WTC11 (cell line): ENCODE data around the gene BTF3. TPM values are rescaled to one million over a fixed set of nuclear protein-coding genes. Genes with fewer than 3 reads are reported as not detected.

Experiments
- ATAC-seq: fragments of 200-7000 bp; cut with Tn5 transposase; 2 replicates; pipeline ENCODE4 v1.10.0; 2021; ENCODE audit warnings: mild to moderate bottlenecking, moderate library complexity
- CTCF ChIA-PET: fragments of 300-600 bp; sonication (Branson Sonifier 250); formaldehyde crosslinking; loops from one replicate; lab custom pipeline; 2021; ENCODE audit warnings: antibody characterized with exemption; lab: Charles Lee
- POLR2A ChIA-PET: fragments of 350-600 bp; sonication (Branson Sonifier 250); formaldehyde crosslinking; loops from one replicate; lab custom pipeline; 2021; ENCODE audit warnings: antibody characterized with exemption; lab: Charles Lee
- DNase-seq: peaks from one replicate; pipeline ENCODE4 v3.0.0; 2021; ENCODE audit warnings: low spot score
- H3K27ac Mint-ChIP-seq: 2 replicates; pipeline ENCODE4 v1.8.0; 2021; ENCODE audit warnings: mixed read lengths
- H3K27me3 Mint-ChIP-seq: 2 replicates; pipeline ENCODE4 v1.8.0; 2021; ENCODE audit warnings: low read depth, mild to moderate bottlenecking, moderate library complexity, mixed read lengths
- H3K36me3 Mint-ChIP-seq: 2 replicates; pipeline ENCODE4 v1.8.0; 2021; ENCODE audit warnings: mixed read lengths
- H3K4me1 Mint-ChIP-seq: 2 replicates; pipeline ENCODE4 v1.8.0; 2022; ENCODE audit warnings: mixed read lengths
- H3K4me3 Mint-ChIP-seq: 2 replicates; pipeline ENCODE4 v1.8.0; 2021; ENCODE audit warnings: mild to moderate bottlenecking, moderate library complexity, mixed read lengths
- H3K9me3 Mint-ChIP-seq: 2 replicates; pipeline ENCODE4 v1.8.0; 2021; ENCODE audit warnings: mixed read lengths
- E2F1 ChIP-seq: sonication (generic); formaldehyde crosslinking; IDR thresholded peaks from 2 replicates; pipeline ENCODE4 v1.8.0; 2022; ENCODE audit warnings: mild to moderate bottlenecking, missing genetic modification reagents
- E2F5 ChIP-seq: sonication (generic); formaldehyde crosslinking; IDR thresholded peaks from 2 replicates; pipeline ENCODE4 v1.8.1; 2022; ENCODE audit warnings: mild to moderate bottlenecking, moderate library complexity, missing genetic modification reagents
- FOXP1 ChIP-seq: sonication (generic); formaldehyde crosslinking; IDR thresholded peaks from 2 replicates; pipeline ENCODE4 v1.8.0; 2022; ENCODE audit warnings: missing genetic modification reagents, mild to moderate bottlenecking, moderate library complexity, borderline replicate concordance
- TEAD4 ChIP-seq: sonication (generic); formaldehyde crosslinking; IDR thresholded peaks from 2 replicates; pipeline ENCODE4 v1.8.0; 2022; ENCODE audit warnings: mild to moderate bottlenecking, missing genetic modification reagents
- USF1 ChIP-seq: sonication (generic); formaldehyde crosslinking; IDR thresholded peaks from 2 replicates; pipeline ENCODE4 v1.8.0; 2022; ENCODE audit warnings: mild to moderate bottlenecking, missing genetic modification reagents
- ZNF396 ChIP-seq: fragments of 250-450 bp; sonication (Bioruptor Pico); IDR thresholded peaks from 2 replicates; pipeline ENCODE4 v1.8.0; 2021; ENCODE audit warnings: mild to moderate bottlenecking, moderate library complexity, borderline replicate concordance
- total RNA-seq: library from RNA; stranded (reverse); gene quantifications from 3 replicates; pipeline ENCODE4 v1.2.3, GENCODE V29; 2021
- TF ChIP-seq, protein P1 (sequence below): sonication (generic); formaldehyde crosslinking; IDR thresholded peaks from 2 replicates; pipeline ENCODE4 v1.8.0; 2022; ENCODE audit warnings: missing genetic modification reagents

The BTF3 gene
- total RNA-seq, 1 experiment from 2014 or later = 736 TPM

DNA sequence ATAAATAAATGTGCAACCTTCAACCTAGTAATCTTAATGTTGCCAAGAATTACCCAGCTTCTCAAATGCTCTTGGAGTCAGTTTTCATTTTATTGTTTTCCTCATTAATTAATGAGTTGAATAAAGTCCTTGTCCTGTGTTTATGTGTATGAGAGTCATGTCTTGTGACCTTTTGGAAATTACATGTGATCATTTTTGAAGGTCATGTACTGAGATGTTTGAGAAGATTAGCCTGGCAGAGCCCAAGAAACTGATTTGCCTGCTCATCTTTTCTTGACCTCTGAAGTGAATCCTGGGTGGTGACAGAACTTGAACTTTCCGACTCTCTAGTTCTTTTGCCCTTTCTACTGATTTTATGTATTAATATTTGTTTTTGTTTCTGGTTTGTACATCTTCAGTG, 51.8 kb downstream of the BTF3 start (continued):
- TF ChIP-seq ZNF396 = no peak
- TF ChIP-seq, protein P1, sequence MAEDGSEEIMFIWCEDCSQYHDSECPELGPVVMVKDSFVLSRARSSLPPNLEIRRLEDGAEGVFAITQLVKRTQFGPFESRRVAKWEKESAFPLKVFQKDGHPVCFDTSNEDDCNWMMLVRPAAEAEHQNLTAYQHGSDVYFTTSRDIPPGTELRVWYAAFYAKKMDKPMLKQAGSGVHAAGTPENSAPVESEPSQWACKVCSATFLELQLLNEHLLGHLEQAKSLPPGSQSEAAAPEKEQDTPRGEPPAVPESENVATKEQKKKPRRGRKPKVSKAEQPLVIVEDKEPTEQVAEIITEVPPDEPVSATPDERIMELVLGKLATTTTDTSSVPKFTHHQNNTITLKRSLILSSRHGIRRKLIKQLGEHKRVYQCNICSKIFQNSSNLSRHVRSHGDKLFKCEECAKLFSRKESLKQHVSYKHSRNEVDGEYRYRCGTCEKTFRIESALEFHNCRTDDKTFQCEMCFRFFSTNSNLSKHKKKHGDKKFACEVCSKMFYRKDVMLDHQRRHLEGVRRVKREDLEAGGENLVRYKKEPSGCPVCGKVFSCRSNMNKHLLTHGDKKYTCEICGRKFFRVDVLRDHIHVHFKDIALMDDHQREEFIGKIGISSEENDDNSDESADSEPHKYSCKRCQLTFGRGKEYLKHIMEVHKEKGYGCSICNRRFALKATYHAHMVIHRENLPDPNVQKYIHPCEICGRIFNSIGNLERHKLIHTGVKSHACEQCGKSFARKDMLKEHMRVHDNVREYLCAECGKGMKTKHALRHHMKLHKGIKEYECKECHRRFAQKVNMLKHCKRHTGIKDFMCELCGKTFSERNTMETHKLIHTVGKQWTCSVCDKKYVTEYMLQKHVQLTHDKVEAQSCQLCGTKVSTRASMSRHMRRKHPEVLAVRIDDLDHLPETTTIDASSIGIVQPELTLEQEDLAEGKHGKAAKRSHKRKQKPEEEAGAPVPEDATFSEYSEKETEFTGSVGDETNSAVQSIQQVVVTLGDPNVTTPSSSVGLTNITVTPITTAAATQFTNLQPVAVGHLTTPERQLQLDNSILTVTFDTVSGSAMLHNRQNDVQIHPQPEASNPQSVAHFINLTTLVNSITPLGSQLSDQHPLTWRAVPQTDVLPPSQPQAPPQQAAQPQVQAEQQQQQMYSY (CRISPR knock-in tag) = no peak
- no peak for TF ChIP-seq FOXP1 (CRISPR knock-in tag)
- TF ChIP-seq E2F1 (CRISPR knock-in tag) = no peak
- TF ChIP-seq TEAD4 (CRISPR knock-in tag) = no peak
- TF ChIP-seq E2F5 (CRISPR knock-in tag) = no peak
- TF ChIP-seq, all 79 proteins: peak for 0

DNA sequence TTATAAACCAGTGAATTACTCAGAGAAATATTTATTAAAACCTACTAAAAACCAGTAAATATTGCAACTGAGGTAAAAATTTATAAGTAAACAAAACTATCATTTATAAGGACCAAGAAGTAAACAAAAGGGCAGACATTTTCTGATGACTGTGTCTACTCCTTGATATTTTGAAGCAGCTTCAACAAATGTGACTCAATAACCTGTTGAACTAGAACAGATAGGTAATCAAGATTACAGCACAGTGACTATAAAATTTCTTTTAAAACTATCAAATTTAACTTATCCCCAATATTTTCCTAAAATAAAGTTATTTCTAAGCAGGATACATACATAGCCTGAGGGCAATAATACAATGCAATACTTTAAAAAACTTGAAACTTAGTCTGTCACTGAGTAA, 54.4 kb downstream of the BTF3 start:
- no peak for ATAC-seq
- POLR2A ChIA-PET = no interaction called here
- Mint-ChIP-seq H3K27me3 (no peaks in the 10 kb centered on the region), H3K36me3 (peaks cover 4% of the 10 kb centered on the region; the same call in 1 of the 2 replicates), H3K4me3 (no peak overlapping the region), H3K4me1 (no peaks in the 10 kb centered on the region), H3K27ac (no peak overlapping the region), H3K9me3 (no peaks in the 10 kb centered on the region)
- no peak for DNase-seq
- CTCF ChIA-PET = no interaction called here
- TF ChIP-seq USF1 (CRISPR knock-in tag) = no peak

Other genes starting within 250 kb of the BTF3 start
- gene FOXD1, start 49.7 kb upstream of the BTF3 start, total RNA-seq = 7.0 to 10.3 TPM (median 7.9 TPM) in 3 replicates
- gene ANKRA2, start 67.2 kb downstream of the BTF3 start, total RNA-seq = 14.3 to 17.7 TPM (median 14.5 TPM) in 3 replicates
- gene UTP15, start 67.3 kb downstream of the BTF3 start, total RNA-seq = 26.2 to 35.2 TPM (median 26.7 TPM) in 3 replicates
- 0.57 to 0.96 TPM (median 0.71 TPM) in 3 replicates for gene ARHGEF28, start 127.8 kb downstream of the BTF3 start, total RNA-seq